ENCODE data around the gene NMNAT3.

- TF ChIP-seq CTCF (IDR thresholded peaks at IDR 0.05; ENCODE audit: low read depth, low read length) (no peak), EZH2phosphoT487 (IDR thresholded peaks at IDR 0.05; ENCODE audit: low read depth) (no peak)
Measured at GRCh38 chr3:139548801-139549200, 129.0 kb downstream of the NMNAT3 start.

Data from OCI-LY3 (cell line).